Neural cell (in vitro differentiated cells): ENCODE data around the gene RABGAP1L.

Source experiments
- EP300 ChIP-seq: fragments of 450-650 bp; conservative IDR thresholded peaks from 2 replicates; pipeline ENCODE4 v1.6.1; 2014; ENCODE audit warnings: antibody characterized with exemption, mild to moderate bottlenecking, moderate library complexity; ENCODE audit not compliant: poor library complexity, severe bottlenecking
- POLR2AphosphoS5 ChIP-seq: IDR thresholded peaks from 2 replicates; pipeline ENCODE4 v1.6.1; 2012
- REST ChIP-seq: IDR thresholded peaks from 2 replicates; pipeline ENCODE4 v1.6.1; 2012; ENCODE audit warnings: borderline replicate concordance
- TF ChIP-seq, protein P1 (sequence below): fragments of 450-650 bp; IDR thresholded peaks from 2 replicates; pipeline ENCODE4 v1.5.1; 2014; ENCODE audit warnings: antibody characterized with exemption, mild to moderate bottlenecking, moderate library complexity; ENCODE audit not compliant: poor library complexity, severe bottlenecking

GRCh38 chr1:174639461-174639860 is 480.1 kb downstream of the RABGAP1L start:
- TF ChIP-seq, protein P1, sequence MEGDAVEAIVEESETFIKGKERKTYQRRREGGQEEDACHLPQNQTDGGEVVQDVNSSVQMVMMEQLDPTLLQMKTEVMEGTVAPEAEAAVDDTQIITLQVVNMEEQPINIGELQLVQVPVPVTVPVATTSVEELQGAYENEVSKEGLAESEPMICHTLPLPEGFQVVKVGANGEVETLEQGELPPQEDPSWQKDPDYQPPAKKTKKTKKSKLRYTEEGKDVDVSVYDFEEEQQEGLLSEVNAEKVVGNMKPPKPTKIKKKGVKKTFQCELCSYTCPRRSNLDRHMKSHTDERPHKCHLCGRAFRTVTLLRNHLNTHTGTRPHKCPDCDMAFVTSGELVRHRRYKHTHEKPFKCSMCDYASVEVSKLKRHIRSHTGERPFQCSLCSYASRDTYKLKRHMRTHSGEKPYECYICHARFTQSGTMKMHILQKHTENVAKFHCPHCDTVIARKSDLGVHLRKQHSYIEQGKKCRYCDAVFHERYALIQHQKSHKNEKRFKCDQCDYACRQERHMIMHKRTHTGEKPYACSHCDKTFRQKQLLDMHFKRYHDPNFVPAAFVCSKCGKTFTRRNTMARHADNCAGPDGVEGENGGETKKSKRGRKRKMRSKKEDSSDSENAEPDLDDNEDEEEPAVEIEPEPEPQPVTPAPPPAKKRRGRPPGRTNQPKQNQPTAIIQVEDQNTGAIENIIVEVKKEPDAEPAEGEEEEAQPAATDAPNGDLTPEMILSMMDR = no peak
- no peak for TF ChIP-seq REST
- no peak for TF ChIP-seq EP300
- TF ChIP-seq POLR2AphosphoS5 = no peak
